Measurements from ENCODE around the gene DNAJC1.
"Not testable (repeated sequence)": the region's sequence is repeated elsewhere in the genome, so short reads cannot be mapped to it uniquely, and the experiment has no call there.

The DNAJC1 gene

GRCh38 chr10:22003177-22003963 lies at the start of gene DNAJC1:
Gene DNAJC1 (minus strand): TSS chr10:22003730. CDS start chr10:22003434, 296 bp downstream.
- peak; percentile 92 for DNase-seq (ENCODE audit: low read depth)

- DNase-seq (ENCODE audit: low read depth): no peak
Measured at GRCh38 chr10:22053048-22053447, 49.5 kb upstream of the DNAJC1 start.

GRCh38 chr10:22049635-22050034 lies 46.1 kb upstream of the DNAJC1 start:
- no peak for DNase-seq (ENCODE audit: low read depth)

GRCh38 chr10:22047812-22048211 lies 44.3 kb upstream of the DNAJC1 start:
- no peak for DNase-seq (ENCODE audit: low read depth)

GRCh38 chr10:22043327-22043633 lies 39.8 kb upstream of the DNAJC1 start:
- DNase-seq (ENCODE audit: low read depth): no peak

GRCh38 chr10:22042557-22043326 lies 39.2 kb upstream of the DNAJC1 start:
- DNase-seq (ENCODE audit: low read depth): no peak

GRCh38 chr10:22034333-22034732 lies 30.8 kb upstream of the DNAJC1 start:
- DNase-seq (ENCODE audit: low read depth): no peak

- not testable (repeated sequence) for DNase-seq (ENCODE audit: low read depth)
Measured at GRCh38 chr10:22032268-22032667, 28.7 kb upstream of the DNAJC1 start.

- DNase-seq (ENCODE audit: low read depth): no peak
Measured at GRCh38 chr10:22030421-22030820, 26.9 kb upstream of the DNAJC1 start.

- DNase-seq (ENCODE audit: low read depth): no peak
Measured at GRCh38 chr10:22029445-22030236, 26.1 kb upstream of the DNAJC1 start.

- DNase-seq (ENCODE audit: low read depth): no peak
Measured at GRCh38 chr10:22027364-22028238, 24.1 kb upstream of the DNAJC1 start.

GRCh38 chr10:22026287-22026686 lies 22.8 kb upstream of the DNAJC1 start:
- DNase-seq (ENCODE audit: low read depth): no peak

- no peak for DNase-seq (ENCODE audit: low read depth)
Measured at GRCh38 chr10:22023508-22023907, 20.0 kb upstream of the DNAJC1 start.

GRCh38 chr10:22022257-22023032 lies 18.9 kb upstream of the DNAJC1 start:
- DNase-seq (ENCODE audit: low read depth): no peak

GRCh38 chr10:22021144-22021543 lies 17.6 kb upstream of the DNAJC1 start:
- DNase-seq (ENCODE audit: low read depth): not testable (repeated sequence)

- DNase-seq (ENCODE audit: low read depth): no peak
Measured at GRCh38 chr10:22017283-22018020, 13.9 kb upstream of the DNAJC1 start.

- no peak for DNase-seq (ENCODE audit: low read depth)
Measured at GRCh38 chr10:22016046-22016705, 12.6 kb upstream of the DNAJC1 start.

GRCh38 chr10:22010973-22011408 lies 7.5 kb upstream of the DNAJC1 start:
- peak; percentile 13 for DNase-seq (ENCODE audit: low read depth)

- no peak for DNase-seq (ENCODE audit: low read depth)
Measured at GRCh38 chr10:22010539-22010938, 7.0 kb upstream of the DNAJC1 start.

All from fibroblast of gingiva (primary cell).